Uterus (tissue), 2 donors: ENCODE results near the gene DDX4.

Experiments
- CTCF ChIP-seq, 4 experiments: fragments of 200-600 bp in 2 of 4; fragments of 450-650 bp in 2 of 4; sonication (generic) in 2 of 4; IDR thresholded peaks; one replicate each; pipeline ENCODE4 v1.5.1; 2016 to 2019; ENCODE audit warnings: antibody characterized with exemption in 4 of 4, mild to moderate bottlenecking in 2 of 4, moderate library complexity in 1 of 4
- POLR2A ChIP-seq, 2 donors: fragments of 450-650 bp; IDR thresholded peaks; one replicate each; pipeline ENCODE4 v1.6.1; 2016; ENCODE audit warnings: antibody characterized with exemption in 2 of 2, mild to moderate bottlenecking in 1 of 2, moderate library complexity in 1 of 2

GRCh38 chr5:55737793-55738192 lies at the start of gene DDX4:
- TF ChIP-seq CTCF (IDR thresholded peaks at IDR 0.05) (no peak), POLR2A (IDR thresholded peaks at IDR 0.05) (no peak)
